HEK293 (cell line): ENCODE data around the gene KIF13A.

Source experiments
- CTCF ChIA-PET: fragments of 350-600 bp; formaldehyde crosslinking; extraction: SDS; loops from one replicate; lab custom pipeline; 2021; ENCODE audit warnings: antibody characterized with exemption; lab: Yijun Ruan, JAX
- POLR2A ChIA-PET: fragments of 300-600 bp; formaldehyde crosslinking; extraction: SDS; loops from one replicate; lab custom pipeline; 2020; ENCODE audit warnings: antibody characterized with exemption, inconsistent platforms; lab: Yijun Ruan, JAX
- H3K27ac ChIP-seq: fragments of 200-500 bp; sonication (Bioruptor generic); 2 replicates; pipeline ENCODE4 v1.5.1; 2014; ENCODE audit warnings: low read depth, low read length, control low read depth, inconsistent platforms; ENCODE audit errors: extremely low read depth
- H3K36me3 ChIP-seq, 2 experiments: fragments of 200-500 bp in 1 of 2; sonication (Bioruptor generic) in 1 of 2; 1 replicate in 1 of 2; 2 replicates in 1 of 2; pipeline ENCODE4 v1.5.1; 2014 to 2017; ENCODE audit warnings: inconsistent platforms in 2 of 2, low read length in 2 of 2; ENCODE audit not compliant: control insufficient read depth in 2 of 2, insufficient read depth in 1 of 2
- H3K4me1 ChIP-seq: fragments of 200-500 bp; sonication (Bioruptor generic); 2 replicates; pipeline ENCODE4 v1.5.1; 2014; ENCODE audit warnings: mild to moderate bottlenecking, low read length, inconsistent platforms; ENCODE audit not compliant: control insufficient read depth, insufficient read depth
- H3K4me3 ChIP-seq: 2 replicates; pipeline ENCODE4 v1.5.1; 2011; ENCODE audit warnings: low read depth, mild to moderate bottlenecking, control low read depth, low read length, moderate library complexity
- H3K9me3 ChIP-seq: fragments of 200-500 bp; sonication (Bioruptor generic); 2 replicates; pipeline ENCODE4 v1.5.1; 2014; ENCODE audit warnings: low read depth, low read length, inconsistent platforms; ENCODE audit not compliant: control insufficient read depth, insufficient read depth
- GLIS2 ChIP-seq: fragments of 450-650 bp; formaldehyde crosslinking; IDR thresholded peaks from 2 replicates; pipeline ENCODE4 v1.5.1; 2016; ENCODE audit warnings: missing biosample characterization, missing genetic modification characterization
- KLF9 ChIP-seq: fragments of 450-650 bp; formaldehyde crosslinking; IDR thresholded peaks from 2 replicates; pipeline ENCODE4 v1.5.1; 2016; ENCODE audit warnings: missing biosample characterization, missing genetic modification characterization, low read depth
- OSR2 ChIP-seq: fragments of 450-650 bp; formaldehyde crosslinking; IDR thresholded peaks from 2 replicates; pipeline ENCODE4 v1.5.1; 2016; ENCODE audit warnings: missing biosample characterization, missing genetic modification characterization
- ZBTB48 ChIP-seq: fragments of 450-650 bp; formaldehyde crosslinking; IDR thresholded peaks from 2 replicates; pipeline ENCODE4 v1.5.1; 2016; ENCODE audit warnings: missing biosample characterization, missing genetic modification characterization
- ZFHX2 ChIP-seq: fragments of 450-650 bp; formaldehyde crosslinking; conservative IDR thresholded peaks from 2 replicates; pipeline ENCODE4 v1.5.1; 2016; ENCODE audit warnings: missing biosample characterization, missing genetic modification characterization
- ZFP3 ChIP-seq: fragments of 450-650 bp; formaldehyde crosslinking; IDR thresholded peaks from 2 replicates; pipeline ENCODE4 v1.5.1; 2016; ENCODE audit warnings: low read depth, missing biosample characterization, missing genetic modification characterization
- ZNF366 ChIP-seq: fragments of 450-650 bp; formaldehyde crosslinking; conservative IDR thresholded peaks from 2 replicates; pipeline ENCODE4 v1.5.1; 2016; ENCODE audit warnings: missing biosample characterization, missing genetic modification characterization
- ZNF555 ChIP-seq: fragments of 450-650 bp; formaldehyde crosslinking; conservative IDR thresholded peaks from 2 replicates; pipeline ENCODE4 v1.5.1; 2017; ENCODE audit warnings: missing biosample characterization, mild to moderate bottlenecking, missing genetic modification characterization, inconsistent platforms
- ZNF621 ChIP-seq: fragments of 450-650 bp; formaldehyde crosslinking; IDR thresholded peaks from 2 replicates; pipeline ENCODE4 v1.5.1; 2017; ENCODE audit warnings: missing biosample characterization, missing genetic modification characterization
- ZNF624 ChIP-seq: fragments of 450-650 bp; formaldehyde crosslinking; IDR thresholded peaks from 2 replicates; pipeline ENCODE4 v1.5.1; 2017; ENCODE audit warnings: missing biosample characterization, missing genetic modification characterization
- TF ChIP-seq, protein P1 (sequence below): fragments of 450-650 bp; IDR thresholded peaks from 2 replicates; pipeline ENCODE4 v1.5.1; 2018; ENCODE audit warnings: missing biosample characterization, mild to moderate bottlenecking, missing genetic modification characterization
- TF ChIP-seq, protein P2 (sequence below): fragments of 450-650 bp; formaldehyde crosslinking; IDR thresholded peaks from 2 replicates; pipeline ENCODE4 v1.5.1; 2016; ENCODE audit warnings: missing biosample characterization, missing genetic modification characterization, borderline replicate concordance
- TF ChIP-seq, protein P3 (sequence below): fragments of 450-650 bp; formaldehyde crosslinking; IDR thresholded peaks from 2 replicates; pipeline ENCODE4 v1.5.1; 2016; ENCODE audit warnings: missing biosample characterization, missing genetic modification characterization, low read depth
- TF ChIP-seq, protein P4 (sequence below): fragments of 450-650 bp; formaldehyde crosslinking; IDR thresholded peaks from 2 replicates; pipeline ENCODE4 v1.5.1; 2016; ENCODE audit warnings: missing biosample characterization, missing genetic modification characterization
- TF ChIP-seq, protein P5 (sequence below): fragments of 450-650 bp; formaldehyde crosslinking; IDR thresholded peaks from 2 replicates; pipeline ENCODE4; 2016; ENCODE audit warnings: missing biosample characterization, missing genetic modification characterization

The KIF13A gene

DNA sequence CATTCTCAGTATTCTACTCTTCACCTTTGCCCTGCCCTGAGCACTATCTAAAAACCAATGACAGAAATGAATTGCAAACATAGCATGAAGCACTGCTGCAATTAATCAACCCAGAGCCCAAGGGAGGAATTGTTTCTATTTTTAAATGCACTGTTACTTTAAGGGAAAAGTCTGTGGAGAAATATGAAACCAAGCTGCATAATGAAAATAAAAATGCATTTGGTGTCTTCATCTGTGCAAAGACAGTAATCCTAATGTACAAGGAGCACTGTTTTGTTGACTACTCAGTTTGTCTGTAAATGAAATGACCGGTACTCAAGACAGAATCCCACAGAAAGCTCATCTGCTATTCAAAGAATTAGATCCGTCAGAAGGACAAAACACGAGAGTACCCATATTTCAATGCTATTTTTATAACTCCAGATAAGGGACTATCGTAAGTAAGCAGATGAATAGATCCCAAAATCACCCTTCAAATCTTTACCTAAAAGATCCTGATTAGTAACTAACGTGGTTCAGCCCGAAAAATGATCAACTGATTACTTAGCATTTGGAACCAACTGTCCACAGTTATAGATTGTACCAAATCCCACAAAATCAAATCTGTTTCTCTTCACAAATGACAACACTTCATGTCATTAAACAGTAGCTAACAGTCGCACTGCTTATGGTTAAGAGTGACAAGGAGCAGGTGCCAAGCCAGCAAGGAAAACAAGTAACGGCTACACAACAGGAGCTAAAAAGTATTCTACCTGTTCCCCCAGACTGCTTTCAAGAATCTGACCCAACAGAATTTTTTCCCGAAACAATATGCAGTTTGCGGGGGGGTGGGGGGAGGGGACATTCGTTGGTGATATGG is 2.4 kb downstream of the KIF13A start:
- POLR2A ChIA-PET: interaction anchor here (0.6 to 2.2 kb wide), 4 partner anchors 12 to 385 kb away, joined by 4 to 7 read pairs (median 4); partner anchors contain the start of gene FAM8A1
- Histone ChIP-seq H3K4me3 (no peak overlapping the region), H3K9me3 (no peaks in the 10 kb centered on the region), H3K4me1 (peaks cover 21% of the 10 kb centered on the region), H3K27ac (no peak overlapping the region), H3K36me3 (peaks cover 6 to 7% of the 10 kb centered on the region in 2 experiments; a peak in 2 of 3 replicates)
- CTCF ChIA-PET: interaction anchor here (0.6 to 1.3 kb wide), 2 partner anchors 62 to 828 kb away, joined by 3 read pairs; no protein-coding TSS in a partner anchor
- TF ChIP-seq OSR2 (peak; percentile 87), ZBTB48 (tag by site-specific recombination) (0 out of 2 replicates have a peak, but pooled peaks have one; percentile 27), ZFP3 (tag by site-specific recombination) (no peak), ZNF621 (tag by site-specific recombination) (no peak), ZNF624 (tag by site-specific recombination) (no peak), KLF9 (tag by site-specific recombination) (no peak), GLIS2 (tag by site-specific recombination) (no peak), ZNF366 (tag by site-specific recombination) (no peak), ZFHX2 (no peak), ZNF555 (no peak)
- TF ChIP-seq, protein P1, sequence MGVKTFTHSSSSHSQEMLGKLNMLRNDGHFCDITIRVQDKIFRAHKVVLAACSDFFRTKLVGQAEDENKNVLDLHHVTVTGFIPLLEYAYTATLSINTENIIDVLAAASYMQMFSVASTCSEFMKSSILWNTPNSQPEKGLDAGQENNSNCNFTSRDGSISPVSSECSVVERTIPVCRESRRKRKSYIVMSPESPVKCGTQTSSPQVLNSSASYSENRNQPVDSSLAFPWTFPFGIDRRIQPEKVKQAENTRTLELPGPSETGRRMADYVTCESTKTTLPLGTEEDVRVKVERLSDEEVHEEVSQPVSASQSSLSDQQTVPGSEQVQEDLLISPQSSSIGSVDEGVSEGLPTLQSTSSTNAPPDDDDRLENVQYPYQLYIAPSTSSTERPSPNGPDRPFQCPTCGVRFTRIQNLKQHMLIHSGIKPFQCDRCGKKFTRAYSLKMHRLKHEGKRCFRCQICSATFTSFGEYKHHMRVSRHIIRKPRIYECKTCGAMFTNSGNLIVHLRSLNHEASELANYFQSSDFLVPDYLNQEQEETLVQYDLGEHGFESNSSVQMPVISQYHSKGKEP: peak; percentile 32; the same call in 1 of the 2 replicates
- TF ChIP-seq, protein P2, sequence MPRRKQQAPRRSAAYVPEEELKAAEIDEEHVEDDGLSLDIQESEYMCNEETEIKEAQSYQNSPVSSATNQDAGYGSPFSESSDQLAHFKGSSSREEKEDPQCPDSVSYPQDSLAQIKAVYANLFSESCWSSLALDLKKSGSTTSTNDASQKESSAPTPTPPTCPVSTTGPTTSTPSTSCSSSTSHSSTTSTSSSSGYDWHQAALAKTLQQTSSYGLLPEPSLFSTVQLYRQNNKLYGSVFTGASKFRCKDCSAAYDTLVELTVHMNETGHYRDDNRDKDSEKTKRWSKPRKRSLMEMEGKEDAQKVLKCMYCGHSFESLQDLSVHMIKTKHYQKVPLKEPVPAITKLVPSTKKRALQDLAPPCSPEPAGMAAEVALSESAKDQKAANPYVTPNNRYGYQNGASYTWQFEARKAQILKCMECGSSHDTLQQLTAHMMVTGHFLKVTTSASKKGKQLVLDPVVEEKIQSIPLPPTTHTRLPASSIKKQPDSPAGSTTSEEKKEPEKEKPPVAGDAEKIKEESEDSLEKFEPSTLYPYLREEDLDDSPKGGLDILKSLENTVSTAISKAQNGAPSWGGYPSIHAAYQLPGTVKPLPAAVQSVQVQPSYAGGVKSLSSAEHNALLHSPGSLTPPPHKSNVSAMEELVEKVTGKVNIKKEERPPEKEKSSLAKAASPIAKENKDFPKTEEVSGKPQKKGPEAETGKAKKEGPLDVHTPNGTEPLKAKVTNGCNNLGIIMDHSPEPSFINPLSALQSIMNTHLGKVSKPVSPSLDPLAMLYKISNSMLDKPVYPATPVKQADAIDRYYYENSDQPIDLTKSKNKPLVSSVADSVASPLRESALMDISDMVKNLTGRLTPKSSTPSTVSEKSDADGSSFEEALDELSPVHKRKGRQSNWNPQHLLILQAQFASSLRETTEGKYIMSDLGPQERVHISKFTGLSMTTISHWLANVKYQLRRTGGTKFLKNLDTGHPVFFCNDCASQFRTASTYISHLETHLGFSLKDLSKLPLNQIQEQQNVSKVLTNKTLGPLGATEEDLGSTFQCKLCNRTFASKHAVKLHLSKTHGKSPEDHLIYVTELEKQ (tag by site-specific recombination): no peak
- TF ChIP-seq, protein P3, sequence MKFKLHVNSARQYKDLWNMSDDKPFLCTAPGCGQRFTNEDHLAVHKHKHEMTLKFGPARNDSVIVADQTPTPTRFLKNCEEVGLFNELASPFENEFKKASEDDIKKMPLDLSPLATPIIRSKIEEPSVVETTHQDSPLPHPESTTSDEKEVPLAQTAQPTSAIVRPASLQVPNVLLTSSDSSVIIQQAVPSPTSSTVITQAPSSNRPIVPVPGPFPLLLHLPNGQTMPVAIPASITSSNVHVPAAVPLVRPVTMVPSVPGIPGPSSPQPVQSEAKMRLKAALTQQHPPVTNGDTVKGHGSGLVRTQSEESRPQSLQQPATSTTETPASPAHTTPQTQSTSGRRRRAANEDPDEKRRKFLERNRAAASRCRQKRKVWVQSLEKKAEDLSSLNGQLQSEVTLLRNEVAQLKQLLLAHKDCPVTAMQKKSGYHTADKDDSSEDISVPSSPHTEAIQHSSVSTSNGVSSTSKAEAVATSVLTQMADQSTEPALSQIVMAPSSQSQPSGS (tag by site-specific recombination): no peak
- TF ChIP-seq, protein P4, sequence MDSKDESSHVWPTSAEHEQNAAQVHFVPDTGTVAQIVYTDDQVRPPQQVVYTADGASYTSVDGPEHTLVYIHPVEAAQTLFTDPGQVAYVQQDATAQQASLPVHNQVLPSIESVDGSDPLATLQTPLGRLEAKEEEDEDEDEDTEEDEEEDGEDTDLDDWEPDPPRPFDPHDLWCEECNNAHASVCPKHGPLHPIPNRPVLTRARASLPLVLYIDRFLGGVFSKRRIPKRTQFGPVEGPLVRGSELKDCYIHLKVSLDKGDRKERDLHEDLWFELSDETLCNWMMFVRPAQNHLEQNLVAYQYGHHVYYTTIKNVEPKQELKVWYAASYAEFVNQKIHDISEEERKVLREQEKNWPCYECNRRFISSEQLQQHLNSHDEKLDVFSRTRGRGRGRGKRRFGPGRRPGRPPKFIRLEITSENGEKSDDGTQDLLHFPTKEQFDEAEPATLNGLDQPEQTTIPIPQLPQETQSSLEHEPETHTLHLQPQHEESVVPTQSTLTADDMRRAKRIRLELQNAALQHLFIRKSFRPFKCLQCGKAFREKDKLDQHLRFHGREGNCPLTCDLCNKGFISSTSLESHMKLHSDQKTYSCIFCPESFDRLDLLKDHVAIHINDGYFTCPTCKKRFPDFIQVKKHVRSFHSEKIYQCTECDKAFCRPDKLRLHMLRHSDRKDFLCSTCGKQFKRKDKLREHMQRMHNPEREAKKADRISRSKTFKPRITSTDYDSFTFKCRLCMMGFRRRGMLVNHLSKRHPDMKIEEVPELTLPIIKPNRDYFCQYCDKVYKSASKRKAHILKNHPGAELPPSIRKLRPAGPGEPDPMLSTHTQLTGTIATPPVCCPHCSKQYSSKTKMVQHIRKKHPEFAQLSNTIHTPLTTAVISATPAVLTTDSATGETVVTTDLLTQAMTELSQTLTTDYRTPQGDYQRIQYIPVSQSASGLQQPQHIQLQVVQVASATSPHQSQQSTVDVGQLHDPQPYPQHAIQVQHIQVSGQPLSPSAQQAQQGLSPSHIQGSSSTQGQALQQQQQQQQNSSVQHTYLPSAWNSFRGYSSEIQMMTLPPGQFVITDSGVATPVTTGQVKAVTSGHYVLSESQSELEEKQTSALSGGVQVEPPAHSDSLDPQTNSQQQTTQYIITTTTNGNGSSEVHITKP (tag by site-specific recombination): peak; percentile 66
- TF ChIP-seq, protein P5, sequence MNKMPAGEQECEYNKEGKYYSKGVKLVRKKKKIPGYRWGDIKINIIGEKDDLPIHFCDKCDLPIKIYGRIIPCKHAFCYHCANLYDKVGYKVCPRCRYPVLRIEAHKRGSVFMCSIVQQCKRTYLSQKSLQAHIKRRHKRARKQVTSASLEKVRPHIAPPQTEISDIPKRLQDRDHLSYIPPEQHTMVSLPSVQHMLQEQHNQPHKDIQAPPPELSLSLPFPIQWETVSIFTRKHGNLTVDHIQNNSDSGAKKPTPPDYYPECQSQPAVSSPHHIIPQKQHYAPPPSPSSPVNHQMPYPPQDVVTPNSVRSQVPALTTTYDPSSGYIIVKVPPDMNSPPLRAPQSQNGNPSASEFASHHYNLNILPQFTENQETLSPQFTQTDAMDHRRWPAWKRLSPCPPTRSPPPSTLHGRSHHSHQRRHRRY (tag by site-specific recombination): no peak
